ENCODE data around the gene ADGRB3. TPM values are rescaled to one million over a fixed set of nuclear protein-coding genes. Genes with fewer than 3 reads are reported as not detected.

ADGRB3 gene
- total and polyA plus RNA-seq, 4 donors = 0.47 to 24.6 (median 1.9) TPM

GRCh38 chr6:68756454-68757375 is 121.6 kb downstream of the ADGRB3 start:
- peak; percentile 30 to 92 (median 83) for DNase-seq
- H3K27ac ChIP-seq (ENCODE audit: low read depth in 1 of 2, low read length in 1 of 2) = no peak overlapping the region
- peaks cover 0 to 2% (median 0%) of the 10 kb centered on the region in 4 donors for H3K36me3 ChIP-seq (ENCODE audit: control insufficient read depth in 4 of 4, insufficient read depth in 4 of 4, low read length in 4 of 4)
- no peak overlapping the region for H3K4me3 ChIP-seq
- WGBS, 2 donors = 21 to 34% methylated on average over 5 of the region's 5 CpGs
- H3K4me1 ChIP-seq (ENCODE audit: control insufficient read depth in 5 of 5, insufficient read depth in 5 of 5, low read length in 5 of 5) = peaks cover 0 to 33% (median 5%) of the 10 kb centered on the region in 5 donors
- H3K9me3 ChIP-seq (ENCODE audit: control insufficient read depth in 4 of 4, insufficient read depth in 3 of 4, low read length in 3 of 4) = no peaks in the 10 kb centered on the region
- no peak for TF ChIP-seq CTCF (IDR thresholded peaks at IDR 0.05; ENCODE audit: control extremely low read depth, extremely low read depth)
- H3K27me3 ChIP-seq (ENCODE audit: control insufficient read depth in 3 of 3, insufficient read depth in 3 of 3, low read length in 2 of 3) = no peaks in the 10 kb centered on the region
- no peak for ATAC-seq (ENCODE audit: insufficient read depth, low FRiP score)
- H3K9ac ChIP-seq (ENCODE audit: insufficient read depth in 1 of 2, low read length in 2 of 2) = no peak overlapping the region

- no peak overlapping the region for H3K9ac ChIP-seq (ENCODE audit: insufficient read depth in 1 of 2, low read length in 2 of 2)
- H3K27ac ChIP-seq (ENCODE audit: low read depth in 1 of 2, low read length in 1 of 2) = no peak overlapping the region
- H3K27me3 ChIP-seq (ENCODE audit: control insufficient read depth in 3 of 3, insufficient read depth in 3 of 3, low read length in 2 of 3) = no peaks in the 10 kb centered on the region
- no peaks in the 10 kb centered on the region for H3K9me3 ChIP-seq (ENCODE audit: control insufficient read depth in 4 of 4, insufficient read depth in 3 of 4, low read length in 3 of 4)
- H3K36me3 ChIP-seq (ENCODE audit: control insufficient read depth in 4 of 4, insufficient read depth in 4 of 4, low read length in 4 of 4) = peaks cover 0 to 2% (median 0%) of the 10 kb centered on the region in 4 donors
- WGBS, 2 donors = 31 to 53% methylated on average over 1 of the region's 1 CpG
- DNase-seq (no peak), ATAC-seq (ENCODE audit: insufficient read depth, low FRiP score) (no peak)
- no peak overlapping the region for H3K4me3 ChIP-seq
- TF ChIP-seq CTCF (IDR thresholded peaks at IDR 0.05; ENCODE audit: control extremely low read depth, extremely low read depth) = no peak
- H3K4me1 ChIP-seq (ENCODE audit: control insufficient read depth in 5 of 5, insufficient read depth in 5 of 5, low read length in 5 of 5) = peaks cover 0 to 33% (median 5%) of the 10 kb centered on the region in 5 donors
Observed at GRCh38 chr6:68757821-68758220, 122.7 kb downstream of the ADGRB3 start.

GRCh38 chr6:68758559-68758958 is 123.5 kb downstream of the ADGRB3 start:
- no peaks in the 10 kb centered on the region for H3K27me3 ChIP-seq (ENCODE audit: control insufficient read depth in 3 of 3, insufficient read depth in 3 of 3, low read length in 2 of 3)
- H3K4me1 ChIP-seq (ENCODE audit: control insufficient read depth in 5 of 5, insufficient read depth in 5 of 5, low read length in 5 of 5) = peaks cover 0 to 33% (median 5%) of the 10 kb centered on the region in 5 donors
- no peaks in the 10 kb centered on the region for H3K36me3 ChIP-seq (ENCODE audit: control insufficient read depth in 4 of 4, insufficient read depth in 4 of 4, low read length in 4 of 4)
- no peaks in the 10 kb centered on the region for H3K9me3 ChIP-seq (ENCODE audit: control insufficient read depth in 4 of 4, insufficient read depth in 3 of 4, low read length in 3 of 4)
- no peak overlapping the region for H3K9ac ChIP-seq (ENCODE audit: insufficient read depth in 1 of 2, low read length in 2 of 2)
- no peak for ATAC-seq (ENCODE audit: insufficient read depth, low FRiP score)
- H3K27ac ChIP-seq (ENCODE audit: low read depth in 1 of 2, low read length in 1 of 2) = no peak overlapping the region
- no peak for TF ChIP-seq CTCF (IDR thresholded peaks at IDR 0.05; ENCODE audit: control extremely low read depth, extremely low read depth)
- no peak overlapping the region for H3K4me3 ChIP-seq
- DNase-seq = no peak
